Hepatocyte (in vitro differentiated cells): ENCODE data around the gene CHST11. TPM values are rescaled to one million over a fixed set of nuclear protein-coding genes. Genes with fewer than 3 reads are reported as not detected.

Experiments
- DNase-seq: peaks from one replicate; pipeline ENCODE4 v3.0.0-alpha.2; 2016; ENCODE audit warnings: low spot score
- H2AFZ ChIP-seq: fragments of 200-600 bp; sonication (generic); 2 replicates; pipeline ENCODE4 v1.6.0; 2016; ENCODE audit warnings: antibody characterized with exemption, mild to moderate bottlenecking
- H3K27ac ChIP-seq: fragments of 200-600 bp; sonication (generic); 2 replicates; pipeline ENCODE4 v1.5.1; 2016; ENCODE audit warnings: mild to moderate bottlenecking
- H3K27me3 ChIP-seq: fragments of 200-600 bp; sonication (generic); 2 replicates; pipeline ENCODE4 v1.6.1; 2016
- H3K36me3 ChIP-seq: fragments of 200-600 bp; sonication (generic); replicated peaks from 2 replicates; pipeline ENCODE4 v1.5.1; 2016; ENCODE audit warnings: low read depth; ENCODE audit not compliant: insufficient read depth
- H3K4me1 ChIP-seq: fragments of 200-600 bp; sonication (generic); 2 replicates; pipeline ENCODE4 v1.5.1; 2016; ENCODE audit warnings: mild to moderate bottlenecking, moderate library complexity; ENCODE audit not compliant: insufficient read depth
- H3K4me2 ChIP-seq: fragments of 200-600 bp; sonication (generic); 2 replicates; pipeline ENCODE4 v1.6.0; 2016
- H3K4me3 ChIP-seq: fragments of 200-600 bp; sonication (generic); 2 replicates; pipeline ENCODE4 v1.5.1; 2016; ENCODE audit warnings: mild to moderate bottlenecking
- H3K79me2 ChIP-seq: fragments of 200-600 bp; sonication (generic); 2 replicates; pipeline ENCODE4 v1.6.0; 2017; ENCODE audit warnings: mild to moderate bottlenecking
- H3K9me2 ChIP-seq: fragments of 200-600 bp; sonication (generic); replicated peaks from 2 replicates; pipeline ENCODE4 v1.6.0; 2017; ENCODE audit warnings: mild to moderate bottlenecking; ENCODE audit not compliant: insufficient read depth
- H3K9me3 ChIP-seq: fragments of 200-600 bp; sonication (generic); 2 replicates; pipeline ENCODE4 v1.5.1; 2016; ENCODE audit warnings: low read depth, mild to moderate bottlenecking
- H4K20me1 ChIP-seq: fragments of 200-600 bp; sonication (generic); 2 replicates; pipeline ENCODE4 v1.6.0; 2016; ENCODE audit warnings: mild to moderate bottlenecking; ENCODE audit not compliant: insufficient read depth, poor library complexity, severe bottlenecking
- CTCF ChIP-seq: fragments of 200-600 bp; sonication (generic); IDR thresholded peaks from 2 replicates; pipeline ENCODE4 v1.5.1; 2016; ENCODE audit warnings: antibody characterized with exemption, mild to moderate bottlenecking; ENCODE audit not compliant: poor library complexity
- EZH2 ChIP-seq: fragments of 200-600 bp; sonication (generic); IDR thresholded peaks from 2 replicates; pipeline ENCODE4 v1.6.1; 2016; ENCODE audit warnings: antibody characterized with exemption, mild to moderate bottlenecking, borderline replicate concordance
- EZH2phosphoT487 ChIP-seq: fragments of 200-600 bp; sonication (generic); IDR thresholded peaks from one replicate; pipeline ENCODE4 v1.6.1; 2018; ENCODE audit warnings: antibody characterized with exemption, mild to moderate bottlenecking, low read depth, moderate library complexity; ENCODE audit not compliant: unreplicated experiment, severe bottlenecking
- WGBS: methylation state at CpG from one replicate; pipeline ENCODE4 v1.1.6; 2016; ENCODE audit warnings: low lambda C conversion rate; ENCODE audit errors: missing lambda C conversion rate; 5-methylcytosine and 5-hydroxymethylcytosine counted together
- polyA plus RNA-seq: library from polyadenylated mRNA; unstranded; fragments of >200 nt; fragmentation: Nextera tagmentation; extraction: Ambion mirVana; gene quantifications from 2 replicates; pipeline ENCODE4 v1.2.1, GENCODE V29; 2016
- total RNA-seq: library from RNA; depleted of rRNA; stranded (reverse); fragments of >200 nt; gene quantifications from 2 replicates; pipeline ENCODE4 v1.2.3, GENCODE V29; 2014

CHST11 gene
- total and polyA plus RNA-seq, 2 experiments from 2014 or later = 5.2 to 8.9 TPM

GRCh38 chr12:104790296-104791125 is 333.8 kb downstream of the CHST11 start:
- no peak overlapping the region for H3K27ac ChIP-seq
- no peaks in the 10 kb centered on the region for H3K79me2 ChIP-seq
- no peaks in the 10 kb centered on the region for H3K4me1 ChIP-seq
- DNase-seq = peak; percentile 64
- H3K27me3 ChIP-seq = no peaks in the 10 kb centered on the region
- no peaks in the 10 kb centered on the region for H4K20me1 ChIP-seq
- no peak overlapping the region for H2AFZ ChIP-seq
- 37% methylated on average over 19 of the region's 19 CpGs for WGBS
- TF ChIP-seq EZH2 = no peak
- TF ChIP-seq CTCF = peak; percentile 59
- TF ChIP-seq EZH2phosphoT487 = no peak
- H3K9me3 ChIP-seq = no peaks in the 10 kb centered on the region
- no peaks in the 10 kb centered on the region for H3K36me3 ChIP-seq
- H3K9me2 ChIP-seq = no peaks in the 10 kb centered on the region
- peak overlapping the region; percentile 61 for H3K4me2 ChIP-seq
- H3K4me3 ChIP-seq = no peak overlapping the region

- no peaks in the 10 kb centered on the region for H3K9me3 ChIP-seq
- H3K79me2 ChIP-seq = no peaks in the 10 kb centered on the region
- no peaks in the 10 kb centered on the region for H4K20me1 ChIP-seq
- no peaks in the 10 kb centered on the region for H3K9me2 ChIP-seq
- no peaks in the 10 kb centered on the region for H3K4me1 ChIP-seq
- DNase-seq = peak; percentile 22
- TF ChIP-seq EZH2 (no peak), CTCF (no peak), EZH2phosphoT487 (no peak)
- H3K27ac ChIP-seq = no peak overlapping the region
- H3K27me3 ChIP-seq = no peaks in the 10 kb centered on the region
- WGBS = 73% methylated on average over 4 of the region's 4 CpGs
- H3K4me2 ChIP-seq = no peak overlapping the region
- H3K4me3 ChIP-seq = no peak overlapping the region
- H2AFZ ChIP-seq = no peak overlapping the region
- no peaks in the 10 kb centered on the region for H3K36me3 ChIP-seq
Measured at GRCh38 chr12:104792570-104792969, 335.8 kb downstream of the CHST11 start.

GRCh38 chr12:104793285-104793684 is 336.5 kb downstream of the CHST11 start:
- Histone ChIP-seq H3K9me2 (no peaks in the 10 kb centered on the region), H4K20me1 (no peaks in the 10 kb centered on the region), H3K4me2 (no peak overlapping the region), H3K27me3 (no peaks in the 10 kb centered on the region), H3K27ac (no peak overlapping the region), H3K79me2 (no peaks in the 10 kb centered on the region), H3K36me3 (no peaks in the 10 kb centered on the region), H3K9me3 (no peaks in the 10 kb centered on the region), H2AFZ (no peak overlapping the region), H3K4me3 (no peak overlapping the region), H3K4me1 (no peaks in the 10 kb centered on the region)
- no peak for DNase-seq
- TF ChIP-seq EZH2 (no peak), EZH2phosphoT487 (no peak), CTCF (no peak)
- 85% methylated on average over 3 of the region's 3 CpGs for WGBS
